ENCODE measurements around the gene ADAMTSL3. TPM values are rescaled to one million over a fixed set of nuclear protein-coding genes. Genes with fewer than 3 reads are reported as not detected.

Gene ADAMTSL3
- total RNA-seq, 1 donor from 2014 or later, result 0.64 TPM

GRCh38 chr15:83794209-83794608 lies 140.3 kb downstream of the ADAMTSL3 start:
- no peak overlapping the region for H3K4me3 Mint-ChIP-seq (ENCODE audit: unreplicated experiment)
- H3K27ac Mint-ChIP-seq (ENCODE audit: unreplicated experiment), result no peak overlapping the region
- H3K27me3 Mint-ChIP-seq (ENCODE audit: unreplicated experiment), result no peaks in the 10 kb centered on the region
- no peak for TF ChIP-seq CTCF (IDR thresholded peaks at IDR 0.05; ENCODE audit: unreplicated experiment)
- H3K36me3 Mint-ChIP-seq (ENCODE audit: low read depth, unreplicated experiment), result no peaks in the 10 kb centered on the region
- peaks cover 1% of the 10 kb centered on the region for H3K4me1 Mint-ChIP-seq (ENCODE audit: unreplicated experiment)
- no peaks in the 10 kb centered on the region for H3K9me3 Mint-ChIP-seq (ENCODE audit: unreplicated experiment)
- no peak for DNase-seq (ENCODE audit: low spot score)

GRCh38 chr15:83809345-83809744 lies 155.4 kb downstream of the ADAMTSL3 start:
- Mint-ChIP-seq H3K36me3 (ENCODE audit: low read depth, unreplicated experiment) (no peaks in the 10 kb centered on the region), H3K4me3 (ENCODE audit: unreplicated experiment) (no peak overlapping the region), H3K9me3 (ENCODE audit: unreplicated experiment) (no peaks in the 10 kb centered on the region), H3K27me3 (ENCODE audit: unreplicated experiment) (peaks cover 1% of the 10 kb centered on the region), H3K27ac (ENCODE audit: unreplicated experiment) (no peak overlapping the region), H3K4me1 (ENCODE audit: unreplicated experiment) (no peaks in the 10 kb centered on the region)
- DNase-seq (ENCODE audit: low spot score), result no peak
- TF ChIP-seq CTCF (IDR thresholded peaks at IDR 0.05; ENCODE audit: unreplicated experiment), result no peak

- no peaks in the 10 kb centered on the region for H3K4me1 Mint-ChIP-seq (ENCODE audit: unreplicated experiment)
- H3K9me3 Mint-ChIP-seq (ENCODE audit: unreplicated experiment), result no peaks in the 10 kb centered on the region
- DNase-seq (ENCODE audit: low spot score), result no peak
- no peaks in the 10 kb centered on the region for H3K36me3 Mint-ChIP-seq (ENCODE audit: low read depth, unreplicated experiment)
- no peak for TF ChIP-seq CTCF (IDR thresholded peaks at IDR 0.05; ENCODE audit: unreplicated experiment)
- H3K27me3 Mint-ChIP-seq (ENCODE audit: unreplicated experiment), result peaks cover 1% of the 10 kb centered on the region
- H3K27ac Mint-ChIP-seq (ENCODE audit: unreplicated experiment), result no peak overlapping the region
- H3K4me3 Mint-ChIP-seq (ENCODE audit: unreplicated experiment), result no peak overlapping the region
Observed at GRCh38 chr15:83810110-83810509, 156.2 kb downstream of the ADAMTSL3 start.

- H3K27me3 Mint-ChIP-seq (ENCODE audit: unreplicated experiment), result peaks cover under 1% of the 10 kb centered on the region
Observed at GRCh38 chr15:83813682-83814081, 159.8 kb downstream of the ADAMTSL3 start.

GRCh38 chr15:83815506-83815905 lies 161.6 kb downstream of the ADAMTSL3 start:
- no peak for DNase-seq (ENCODE audit: low spot score)
- no peaks in the 10 kb centered on the region for H3K4me1 Mint-ChIP-seq (ENCODE audit: unreplicated experiment)
- no peak for TF ChIP-seq CTCF (IDR thresholded peaks at IDR 0.05; ENCODE audit: unreplicated experiment)
- H3K4me3 Mint-ChIP-seq (ENCODE audit: unreplicated experiment), result no peak overlapping the region
- no peaks in the 10 kb centered on the region for H3K9me3 Mint-ChIP-seq (ENCODE audit: unreplicated experiment)
- no peaks in the 10 kb centered on the region for H3K36me3 Mint-ChIP-seq (ENCODE audit: low read depth, unreplicated experiment)
- H3K27ac Mint-ChIP-seq (ENCODE audit: unreplicated experiment), result no peak overlapping the region
- H3K27me3 Mint-ChIP-seq (ENCODE audit: unreplicated experiment), result no peaks in the 10 kb centered on the region

More at GRCh38 chr15:83813682-83814081, 159.8 kb downstream of the ADAMTSL3 start:
- Mint-ChIP-seq H3K4me3 (ENCODE audit: unreplicated experiment) (no peak overlapping the region), H3K4me1 (ENCODE audit: unreplicated experiment) (no peaks in the 10 kb centered on the region), H3K27ac (ENCODE audit: unreplicated experiment) (no peak overlapping the region), H3K9me3 (ENCODE audit: unreplicated experiment) (no peaks in the 10 kb centered on the region), H3K36me3 (ENCODE audit: low read depth, unreplicated experiment) (no peaks in the 10 kb centered on the region)
- DNase-seq (ENCODE audit: low spot score), result no peak
- TF ChIP-seq CTCF (IDR thresholded peaks at IDR 0.05; ENCODE audit: unreplicated experiment), result no peak
